CD4-positive, alpha-beta T cell treated with Interferon gamma for 1 hour (primary cell): ENCODE results near the gene C3orf85.
"Not testable (repeated sequence)": the region's sequence is repeated elsewhere in the genome, so short reads cannot be mapped to it uniquely, and the experiment has no call there.

Experiments used
- DNase-seq: peaks from one replicate; pipeline ENCODE4 v3.0.0-alpha.2; 2020

C3orf85 gene, protein sequence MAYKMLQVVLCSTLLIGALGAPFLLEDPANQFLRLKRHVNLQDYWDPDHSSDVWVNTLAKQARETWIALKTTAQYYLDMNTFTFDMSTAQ

DNA sequence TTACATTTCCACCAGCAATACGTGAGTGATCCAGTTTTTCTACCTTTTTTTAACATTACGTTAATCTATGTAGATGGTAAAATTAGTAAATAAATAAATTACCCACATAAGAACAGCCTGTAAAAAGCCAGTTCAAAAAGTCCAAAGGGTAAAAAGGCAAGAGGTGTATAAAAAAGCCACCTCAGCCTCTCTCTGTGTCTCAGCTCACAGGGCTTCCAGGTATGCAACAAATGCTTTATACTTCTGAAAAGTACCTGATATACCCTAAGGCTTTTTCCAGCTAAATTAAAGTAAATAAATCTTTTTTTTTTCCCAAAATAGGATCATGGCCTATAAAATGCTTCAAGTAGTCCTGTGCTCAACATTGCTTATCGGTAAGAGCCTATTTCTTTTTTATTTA, at the start of gene C3orf85:
C3orf85 (plus strand) TSS at position 197 of the 400 bp plus-strand sequence; CDS start at position 326, 129 bp downstream.
- DNase-seq: no peak

DNA sequence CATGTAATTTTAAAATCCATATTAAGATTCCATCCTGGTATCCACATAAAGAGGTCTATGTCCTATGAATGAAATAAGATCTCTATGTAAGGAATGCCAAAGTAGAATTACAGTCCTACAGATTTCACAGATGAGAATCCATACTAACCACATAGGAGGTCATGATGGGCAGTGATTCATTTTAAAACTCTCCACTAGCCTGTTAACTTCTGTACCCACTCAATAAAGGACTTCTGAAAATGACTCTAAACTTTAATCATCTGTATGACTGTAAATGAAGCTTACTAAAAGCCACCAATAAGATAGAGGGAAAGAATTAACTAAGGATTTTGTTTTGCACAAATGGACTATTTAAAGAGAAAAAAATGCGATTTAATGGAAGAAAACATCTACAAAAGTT, 47.3 kb upstream of the C3orf85 start:
- no peak for DNase-seq

- DNase-seq: no peak
Measured at GRCh38 chr3:109091846-109092245, 44.7 kb upstream of the C3orf85 start.

DNA sequence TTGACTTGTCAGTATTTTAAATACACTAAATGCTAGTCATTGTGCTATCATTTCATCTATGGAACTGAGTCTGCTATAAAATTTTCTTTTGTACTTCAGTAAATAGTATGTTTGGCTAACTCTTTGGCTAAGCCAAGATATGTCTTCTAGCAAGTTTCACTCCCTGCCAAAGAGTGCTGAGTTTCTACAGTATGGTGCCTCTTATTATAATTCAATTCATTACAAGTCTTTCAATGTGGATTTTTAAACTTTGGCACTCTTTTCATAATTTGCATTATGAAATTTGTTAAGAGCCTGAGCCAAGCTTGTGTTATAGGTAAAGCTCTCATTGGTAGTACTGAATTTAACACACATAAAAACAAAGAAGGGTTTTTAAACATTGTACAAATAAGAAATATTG, 43.0 kb upstream of the C3orf85 start:
- DNase-seq: no peak

GRCh38 chr3:109095166-109095565, 41.4 kb upstream of the C3orf85 start:
- DNase-seq: no peak

- DNase-seq: no peak
Measured at GRCh38 chr3:109098079-109098644, 38.4 kb upstream of the C3orf85 start.

GRCh38 chr3:109109574-109109973, 26.9 kb upstream of the C3orf85 start:
- no peak for DNase-seq

GRCh38 chr3:109112946-109113760, 23.4 kb upstream of the C3orf85 start:
- no peak for DNase-seq

- no peak for DNase-seq
Measured at GRCh38 chr3:109114746-109115145, 21.8 kb upstream of the C3orf85 start.

DNA sequence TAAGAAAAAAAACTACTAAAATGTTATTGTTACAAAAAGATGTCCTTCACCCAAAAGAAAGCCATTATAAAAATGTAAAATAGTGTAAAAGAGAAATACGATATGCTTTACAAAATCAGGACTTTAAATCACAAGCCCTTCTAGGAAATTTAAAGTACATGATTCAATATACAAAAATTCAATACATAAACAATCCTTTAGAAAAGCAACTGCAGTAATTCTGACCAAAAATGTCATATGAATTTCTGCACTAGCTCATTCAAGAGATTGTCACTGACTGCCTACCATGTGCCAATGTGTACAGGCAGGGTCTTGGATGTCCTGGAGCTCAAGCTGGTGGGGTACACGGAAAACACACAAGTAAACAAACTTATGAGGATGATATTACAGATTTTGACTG, 21.1 kb upstream of the C3orf85 start:
- DNase-seq: no peak

- DNase-seq: no peak
Measured at GRCh38 chr3:109116031-109116430, 20.5 kb upstream of the C3orf85 start.

GRCh38 chr3:109117939-109118338, 18.6 kb upstream of the C3orf85 start, which contains the start of gene MORC1:
MORC1 (minus strand) TSS chr3:109118134; CDS start chr3:109118059, 75 bp downstream.
- no peak for DNase-seq

DNA sequence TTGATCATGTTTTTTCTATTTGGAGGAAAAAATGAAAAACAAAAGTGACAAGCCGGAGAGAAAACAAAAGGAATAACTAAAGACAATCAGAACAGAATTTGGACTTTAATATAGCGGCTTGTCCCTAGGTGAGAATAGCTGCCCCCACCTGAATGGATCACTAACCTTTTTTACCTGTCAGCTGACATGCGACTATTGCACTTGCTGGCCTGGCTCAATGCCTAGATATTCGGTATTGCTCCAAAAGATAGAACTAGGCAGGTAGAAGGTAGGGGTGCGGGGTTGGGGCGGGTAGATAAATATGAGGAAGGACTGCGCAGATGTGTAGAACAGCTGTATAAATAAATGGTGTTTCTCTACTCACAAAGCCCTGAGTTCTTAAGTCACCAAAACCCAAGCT, 17.9 kb upstream of the C3orf85 start:
- DNase-seq: no peak

DNA sequence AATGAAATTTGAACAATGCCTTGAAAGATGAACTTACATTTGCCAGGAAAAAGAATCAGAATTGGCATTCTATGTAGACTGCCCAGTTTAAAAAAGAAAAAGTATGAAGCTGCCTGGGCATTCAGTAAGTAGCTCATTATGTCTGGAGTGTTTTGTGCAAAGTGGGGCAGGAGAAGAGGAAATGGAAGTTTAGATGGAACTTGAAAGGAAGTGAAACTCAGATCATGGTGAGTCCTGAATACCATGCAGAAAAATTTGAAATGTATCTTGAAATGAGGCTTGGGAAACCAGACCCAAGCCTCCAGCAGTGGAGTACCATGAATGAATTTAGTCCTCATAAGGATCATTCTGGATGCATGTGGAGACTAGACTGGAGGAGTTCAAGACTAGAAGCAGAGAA, 13.8 kb upstream of the C3orf85 start:
- DNase-seq: no peak

DNA sequence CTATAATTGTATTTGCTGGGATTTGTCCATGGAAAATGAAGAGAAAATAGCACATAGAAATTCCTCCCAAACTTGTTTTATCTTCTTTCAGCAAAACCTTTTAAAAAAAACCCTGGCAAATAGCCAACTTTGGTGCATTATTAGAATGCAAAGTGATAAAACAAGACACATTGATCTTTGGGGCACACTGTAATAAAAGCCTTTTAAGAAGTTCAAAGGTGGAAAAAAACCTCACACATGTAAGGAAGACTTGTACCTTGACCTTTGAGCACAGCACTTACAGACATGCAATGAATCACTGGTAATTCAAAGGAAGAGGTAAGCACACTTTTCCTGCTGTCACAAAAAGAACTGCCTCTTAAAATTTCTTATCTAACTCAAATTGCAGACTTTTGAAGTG, 10.6 kb upstream of the C3orf85 start:
- no peak for DNase-seq

GRCh38 chr3:109127553-109127952, 9.0 kb upstream of the C3orf85 start:
- DNase-seq: no peak

DNA sequence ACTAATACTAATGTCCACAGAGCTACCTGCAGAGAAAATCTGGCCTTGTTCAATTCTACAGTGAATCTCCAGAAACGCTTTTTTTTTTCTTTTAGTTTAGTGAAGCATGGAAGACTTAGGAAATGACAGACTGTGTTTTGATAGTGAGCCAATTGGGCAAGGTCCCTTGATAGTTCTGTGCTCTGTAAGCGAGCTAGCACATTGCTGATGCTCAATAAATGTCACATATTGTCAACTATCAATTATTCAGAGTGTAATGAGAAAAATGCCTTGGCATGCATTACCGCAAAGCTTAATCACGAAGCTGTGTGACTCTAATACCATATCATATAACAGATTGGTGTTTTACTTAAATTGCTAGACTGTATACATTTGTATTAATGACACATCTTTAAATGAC, 5.2 kb upstream of the C3orf85 start:
- DNase-seq: no peak

GRCh38 chr3:109132801-109133473, 3.6 kb upstream of the C3orf85 start:
- no peak for DNase-seq

DNA sequence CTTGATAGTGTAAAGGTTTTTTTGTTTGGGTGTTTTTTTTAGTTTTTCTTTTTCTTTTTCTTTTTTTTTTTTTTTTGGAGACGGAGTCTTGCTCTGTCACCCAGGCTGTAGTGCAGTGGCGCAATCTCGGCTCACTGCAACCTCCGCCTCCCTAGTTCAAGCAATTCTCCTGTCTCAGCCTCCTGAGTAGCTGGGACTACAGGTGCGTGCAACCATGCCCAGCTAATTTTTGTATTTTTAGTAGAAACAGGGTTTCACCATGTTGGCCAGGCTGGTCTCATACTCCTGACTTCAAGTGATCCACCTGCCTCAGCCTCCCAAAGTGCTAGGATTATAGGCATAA, 3.1 kb upstream of the C3orf85 start:
- DNase-seq: not testable (repeated sequence)

- DNase-seq: no peak
Measured at GRCh38 chr3:109137761-109138160, 1.2 kb downstream of the C3orf85 start.

DNA sequence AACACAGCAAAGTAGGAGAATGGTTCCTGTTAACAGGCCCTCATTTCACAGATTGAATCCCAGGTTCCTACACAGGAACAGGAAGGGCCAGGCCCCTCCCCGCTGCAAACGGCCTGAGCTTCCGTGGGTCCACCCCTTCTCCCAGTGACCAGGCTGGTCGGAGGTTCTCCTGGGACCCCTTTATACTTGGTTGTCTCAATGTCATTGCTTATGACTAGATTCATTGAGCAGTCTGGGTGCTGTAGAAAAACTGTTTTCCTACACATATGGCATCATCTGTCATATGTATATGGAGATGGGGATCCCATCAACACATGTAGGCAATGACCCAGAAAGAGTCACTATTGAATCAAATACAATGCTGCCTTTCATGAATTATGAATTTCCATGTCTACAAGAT, 3.8 kb downstream of the C3orf85 start:
- DNase-seq: no peak

DNA sequence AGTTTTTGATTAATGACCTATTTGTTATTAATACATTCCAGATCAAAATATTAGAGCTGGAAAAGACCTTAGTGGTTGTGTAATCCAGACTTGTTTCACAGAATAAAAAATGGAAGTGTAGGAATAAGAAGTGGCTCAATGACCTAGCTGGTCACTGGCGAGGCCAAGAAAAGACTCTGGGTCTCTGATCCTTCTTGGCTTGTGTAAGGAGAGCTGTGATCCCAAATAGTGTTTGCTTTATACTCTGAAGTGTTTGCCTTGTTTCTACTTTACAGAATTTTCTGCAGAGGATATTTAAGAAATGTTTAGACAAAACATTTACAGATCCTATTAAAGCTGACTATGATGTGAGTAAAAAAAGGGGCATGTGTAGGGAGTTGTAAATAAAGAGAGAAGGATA, 7.1 kb downstream of the C3orf85 start:
- DNase-seq: no peak

- DNase-seq: no peak
Measured at GRCh38 chr3:109149078-109149477, 12.6 kb downstream of the C3orf85 start.

DNA sequence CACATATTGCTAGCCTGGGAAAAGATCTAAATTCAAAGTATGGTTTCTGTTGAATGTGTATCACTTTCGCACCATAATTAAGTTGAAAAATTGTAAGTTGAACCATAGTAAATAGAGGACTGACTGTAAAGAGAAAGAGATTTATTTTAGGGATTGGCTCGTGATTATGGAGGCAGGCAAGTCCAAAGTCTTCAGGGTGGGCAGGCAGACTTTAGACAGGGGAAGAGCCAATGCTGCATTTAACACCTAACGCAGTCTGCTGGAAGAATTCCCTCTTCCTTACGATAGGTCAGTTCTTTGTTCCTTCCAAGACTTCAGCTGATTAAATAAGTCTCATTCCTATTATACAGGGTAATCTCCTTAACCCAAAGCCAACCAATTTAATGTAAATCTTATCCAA, 15.8 kb downstream of the C3orf85 start:
- DNase-seq: no peak
